ENCODE results near the gene ZNF319.

DNA sequence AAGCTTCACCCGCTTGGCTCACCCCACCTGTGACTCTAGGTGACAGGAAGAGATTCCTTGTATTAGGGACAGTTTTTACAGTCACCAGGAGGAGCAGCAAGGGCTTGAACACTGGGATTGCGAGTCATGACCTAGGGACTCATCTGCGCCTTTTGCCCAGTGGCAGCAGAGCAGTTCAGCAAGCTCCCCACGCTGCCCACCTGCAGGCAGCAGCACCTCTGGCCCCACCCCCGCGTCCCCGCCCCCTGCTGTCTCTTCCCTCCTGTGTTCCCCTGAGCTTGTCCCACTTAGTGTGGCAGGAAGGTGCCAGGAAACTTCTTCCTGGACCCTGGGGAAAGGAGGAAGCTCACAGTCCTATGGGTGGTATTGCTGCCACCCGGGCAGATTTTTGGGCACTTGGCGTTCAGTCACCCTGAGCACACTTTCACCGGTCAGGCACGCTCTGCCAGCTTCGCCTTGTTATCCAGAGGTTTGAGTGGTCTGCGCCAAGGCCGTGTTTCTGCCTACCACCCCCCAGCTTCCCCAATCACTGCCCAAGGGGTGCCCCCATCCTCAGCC lies 33.7 kb upstream of the ZNF319 start:
- TF ChIP-seq CTCF (IDR thresholded peaks at IDR 0.05; ENCODE audit: poor library complexity, severe bottlenecking), result no peak
- no peak for TF ChIP-seq EZH2 (IDR thresholded peaks at IDR 0.05; ENCODE audit: borderline replicate concordance, insufficient read depth, low read length, poor library complexity, severe bottlenecking)
- no peak for TF ChIP-seq EP300 (conservative IDR thresholded peaks at IDR 0.05; ENCODE audit: poor library complexity, severe bottlenecking)

Data from neural cell (in vitro differentiated cells).